Globus pallidus (tissue), 1 donor: Measurements from ENCODE around the gene ARMC8.

Source experiments
- DNase-seq: peaks from one replicate; pipeline ENCODE4 v3.0.0-alpha.2; 2015; ENCODE audit warnings: low spot score

ARMC8 gene

GRCh38 chr3:138200424-138200823 lies 13.3 kb downstream of the ARMC8 start:
- DNase-seq: no peak

- no peak for DNase-seq
Observed at GRCh38 chr3:138202945-138203701, 16.0 kb downstream of the ARMC8 start.

- no peak for DNase-seq
Observed at GRCh38 chr3:138203938-138204337, 16.8 kb downstream of the ARMC8 start.

- DNase-seq: no peak
Observed at GRCh38 chr3:138205527-138205926, 18.4 kb downstream of the ARMC8 start.

GRCh38 chr3:138206196-138206595 lies 19.1 kb downstream of the ARMC8 start:
- no peak for DNase-seq

- DNase-seq: no peak
Observed at GRCh38 chr3:138210528-138210927, 23.4 kb downstream of the ARMC8 start.

- no peak for DNase-seq
Observed at GRCh38 chr3:138213398-138214085, 26.4 kb downstream of the ARMC8 start.

- DNase-seq: no peak
Observed at GRCh38 chr3:138219255-138219654, 32.2 kb downstream of the ARMC8 start.

- DNase-seq: no peak
Observed at GRCh38 chr3:138220242-138220641, 33.1 kb downstream of the ARMC8 start.

GRCh38 chr3:138220788-138221187 lies 33.7 kb downstream of the ARMC8 start:
- no peak for DNase-seq

GRCh38 chr3:138222131-138222941 lies 35.2 kb downstream of the ARMC8 start:
- DNase-seq: no peak

GRCh38 chr3:138222942-138223287 lies 35.8 kb downstream of the ARMC8 start:
- DNase-seq: no peak

- DNase-seq: no peak
Observed at GRCh38 chr3:138227650-138228049, 40.5 kb downstream of the ARMC8 start.

- DNase-seq: no peak
Observed at GRCh38 chr3:138230525-138230924, 43.4 kb downstream of the ARMC8 start.

GRCh38 chr3:138232705-138233364 lies 45.7 kb downstream of the ARMC8 start:
- no peak for DNase-seq

- DNase-seq: no peak
Observed at GRCh38 chr3:138234401-138235179, 47.5 kb downstream of the ARMC8 start.

- no peak for DNase-seq
Observed at GRCh38 chr3:138238711-138239110, 51.6 kb downstream of the ARMC8 start.

- no peak for DNase-seq
Observed at GRCh38 chr3:138241061-138241460, 54.0 kb downstream of the ARMC8 start.

- DNase-seq: no peak
Observed at GRCh38 chr3:138241676-138242075, 54.6 kb downstream of the ARMC8 start.

- no peak for DNase-seq
Observed at GRCh38 chr3:138242466-138242865, 55.4 kb downstream of the ARMC8 start.

- no peak for DNase-seq
Observed at GRCh38 chr3:138245026-138245425, 57.9 kb downstream of the ARMC8 start.

GRCh38 chr3:138249636-138250035 lies 62.5 kb downstream of the ARMC8 start:
- no peak for DNase-seq
